Right lobe of liver (tissue), 6 donors: Measurements from ENCODE around the gene UBE2R2. TPM values are rescaled to one million over a fixed set of nuclear protein-coding genes. Genes with fewer than 3 reads are reported as not detected.
"Not testable (repeated sequence)": the region's sequence is repeated elsewhere in the genome, so short reads cannot be mapped to it uniquely, and the experiment has no call there.

Experiments used
- ATAC-seq, 4 donors: fragments of 200-7000 bp; cut with Tn5 transposase; one replicate each; pipeline ENCODE4 v1.9.1; 2020; ENCODE audit warnings: mild to moderate bottlenecking in 4 of 4, moderate library complexity in 4 of 4
- DNase-seq, 3 donors: peaks; one replicate each; pipeline ENCODE4 v3.0.0-alpha.2; 2020
- H3K27ac ChIP-seq, 3 donors: fragments of 200-600 bp; one replicate each; pipeline ENCODE4 v1.8.0; 2022
- H3K27me3 ChIP-seq, 2 donors: fragments of 200-600 bp; one replicate each; pipeline ENCODE4 v1.8.0; 2022
- H3K36me3 ChIP-seq, 4 donors: fragments of 200-600 bp; sonication (generic) in 1 of 4; one replicate each; pipeline versions ENCODE4 v1.5.1 to v1.8.0; 2017 to 2022; ENCODE audit warnings: control low read depth in 1 of 4
- H3K4me1 ChIP-seq, 4 donors: fragments of 200-600 bp; sonication (generic) in 1 of 4; one replicate each; pipeline versions ENCODE4 v1.5.1 to v1.8.0; 2017 to 2022; ENCODE audit warnings: control low read depth in 1 of 4
- H3K4me3 ChIP-seq, 3 donors: fragments of 200-600 bp; one replicate each; pipeline ENCODE4 v1.8.0; 2022
- H3K9me3 ChIP-seq, 4 donors: fragments of 200-600 bp; sonication (generic) in 1 of 4; one replicate each; pipeline versions ENCODE4 v1.5.1 to v1.8.0; 2017 to 2022; ENCODE audit warnings: control low read depth in 1 of 4
- CTCF ChIP-seq, 4 donors: fragments of 200-600 bp in 3 of 4; fragments of 450-650 bp in 1 of 4; IDR thresholded peaks; one replicate each; pipeline versions ENCODE4 v1.5.1 to v1.8.0; 2016 to 2022; ENCODE audit warnings: antibody characterized with exemption in 4 of 4, mild to moderate bottlenecking in 2 of 4
- POLR2A ChIP-seq: fragments of 450-650 bp; IDR thresholded peaks from one replicate; pipeline ENCODE4 v1.6.1; 2017; ENCODE audit warnings: antibody characterized with exemption, mild to moderate bottlenecking
- WGBS: methylation state at CpG from one replicate; pipeline ENCODE4 v1.1.6; 2018; ENCODE audit warnings: low coverage, low lambda C conversion rate; ENCODE audit not compliant: insufficient coverage; ENCODE audit errors: missing lambda C conversion rate; 5-methylcytosine and 5-hydroxymethylcytosine counted together
- intact Hi-C, 2 donors: fragments of 100-400 bp; cut with DNase I; formaldehyde crosslinking; loops; one replicate each; pipeline versions ENCODE4 v1.11.2 to v1.14.1; 2022
- long read RNA-seq: library from polyadenylated mRNA; unstranded; transcript quantifications from one replicate; pipeline ENCODE4 v2.0.0, GENCODE V29; 2019
- total RNA-seq, 6 experiments: library from RNA; depleted of rRNA in 2 of 6; stranded (reverse); fragments of >200 nt in 2 of 6; fragmentation: NEBNext Ultra II Directional in 3 of 6; extraction: Animal tissue kit (Norgen Biotek cat#: 25700) in 3 of 6; gene quantifications; one replicate each; pipeline versions ENCODE4 v1.1.0 to v1.2.4, GENCODE V29; 2016 to 2023
- donor health status: DM: no; HTN: yes; CAD: no.
- donor health status: DM: no; HTN: no; CAD: no.
- donor health status: DM: no; HTN: no; CAD: no.
- donor health status: DM: no; HTN: yes; CAD: no.
- donor health status: DM: no; HTN: yes; CAD: no.

Gene UBE2R2, protein sequence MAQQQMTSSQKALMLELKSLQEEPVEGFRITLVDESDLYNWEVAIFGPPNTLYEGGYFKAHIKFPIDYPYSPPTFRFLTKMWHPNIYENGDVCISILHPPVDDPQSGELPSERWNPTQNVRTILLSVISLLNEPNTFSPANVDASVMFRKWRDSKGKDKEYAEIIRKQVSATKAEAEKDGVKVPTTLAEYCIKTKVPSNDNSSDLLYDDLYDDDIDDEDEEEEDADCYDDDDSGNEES
- 10 to 100 TPM; 21.1 to 27.4 (median 21.8) TPM for total RNA-seq
- long read RNA-seq, full-length matches to known transcripts, result 3 of 5 reads
- long read RNA-seq, partial matches to known transcripts, result 0 of 5 reads
- long read RNA-seq, other reads (novel, unspliced or antisense), result 2 of 5 reads

DNA sequence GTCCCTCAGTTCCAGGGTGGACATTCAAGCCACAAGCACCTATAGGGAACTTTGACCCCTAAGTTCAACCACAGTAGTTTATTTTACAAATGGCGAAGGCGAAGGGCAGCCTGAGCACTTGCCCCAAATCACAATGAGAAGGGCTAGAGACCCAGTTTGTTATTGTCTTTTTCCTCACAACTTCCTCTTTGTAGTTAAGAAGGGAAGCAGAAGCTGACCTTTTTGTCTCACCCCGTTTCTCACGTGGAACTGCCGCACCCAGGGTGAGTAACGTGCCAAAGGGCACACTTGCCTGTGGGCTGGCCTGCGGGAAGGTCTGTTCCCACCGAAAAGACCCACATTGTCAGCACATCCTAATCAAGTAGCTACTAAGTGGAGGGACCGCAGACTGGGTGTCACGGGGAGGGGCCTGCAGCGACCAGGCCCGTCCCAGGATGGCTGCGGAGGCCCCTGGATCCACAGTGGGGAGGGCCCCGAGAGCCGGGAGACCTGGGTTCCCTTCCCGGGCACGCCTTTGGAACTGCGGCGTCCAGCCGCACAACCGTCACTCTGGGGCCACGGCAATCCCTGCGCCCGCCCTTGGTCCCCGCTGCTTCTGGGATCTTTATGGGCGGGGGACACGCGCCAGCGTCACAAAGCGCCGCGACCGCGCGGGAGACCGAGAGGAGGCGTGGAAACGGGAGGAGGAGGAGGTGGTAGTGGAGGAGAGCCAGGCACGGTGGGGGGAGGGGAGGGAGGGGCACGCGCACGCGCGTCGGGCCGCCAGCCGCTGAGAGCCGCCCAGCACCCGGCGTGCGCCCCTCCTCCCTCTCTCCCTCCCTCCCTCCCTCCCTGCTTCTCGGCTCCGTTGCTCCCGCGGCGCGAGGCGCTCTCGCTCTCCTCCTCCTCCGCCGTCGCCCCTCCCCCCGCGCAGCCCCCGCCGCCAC, at the start of gene UBE2R2:
TSS of gene UBE2R2 (plus strand) at position 834 of the 926 bp plus-strand sequence. CDS start 598 bp downstream, outside the sequence.
- TF ChIP-seq CTCF (IDR thresholded peaks at IDR 0.05), result no peak
- peak; percentile 93 for TF ChIP-seq POLR2A
- WGBS, result under 1% methylated on average over 37 of the region's 66 CpGs
- Histone ChIP-seq H3K27me3 (no peaks in the 10 kb centered on the region), H3K4me3 (peak within 1 kb of the TSS; percentile 90 to 92 (median 91)), H3K4me1 (peaks cover 0 to 37% (median 16%) of the 10 kb centered on the region in 4 donors), H3K9me3 (no peaks in the 10 kb centered on the region), H3K27ac (peak within 1 kb of the TSS; percentile 98), H3K36me3 (no peaks in the 10 kb centered on the region)
- DNase-seq (peak; percentile 94 to 97 (median 96)), ATAC-seq (peak; percentile 79 to 90 (median 86))
- intact Hi-C loops, result loop anchor here in 1 of 2 donors (5.0 kb wide), 1 partner anchor 36 kb away; no protein-coding TSS in a partner anchor

DNA sequence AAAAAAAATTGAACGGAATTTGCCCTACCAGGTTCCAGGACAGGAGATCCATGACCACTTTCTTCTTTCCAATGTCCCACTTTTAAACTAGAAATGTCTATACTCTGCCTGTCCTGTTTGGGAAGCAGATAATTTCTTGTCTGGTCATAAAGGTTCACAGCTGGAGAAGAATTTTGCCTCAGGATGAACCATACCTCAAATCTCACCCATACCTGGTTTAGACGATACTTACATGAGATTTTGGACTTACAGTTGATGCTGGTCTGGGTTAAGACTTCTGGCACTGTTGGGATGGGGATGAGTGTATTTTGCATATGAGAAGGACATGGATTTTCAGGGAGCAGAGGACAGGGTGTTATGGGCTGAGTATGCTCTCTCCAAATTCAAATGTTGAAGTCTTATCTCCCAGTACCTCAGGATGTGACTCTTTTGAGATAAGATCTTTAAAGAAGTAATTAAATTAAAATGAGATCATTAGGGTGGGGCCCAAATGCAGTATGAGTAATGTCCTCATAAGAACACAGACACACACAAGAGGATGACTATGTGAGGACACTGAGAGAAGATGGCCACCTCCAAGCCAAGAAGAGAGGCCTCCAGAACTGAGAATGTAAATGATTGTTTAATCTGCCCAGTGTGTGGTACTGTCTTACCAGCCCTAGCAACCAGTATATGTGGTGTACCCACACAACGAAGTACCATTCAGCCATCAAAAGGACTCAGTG, 46.6 kb upstream of the UBE2R2 start:
- H3K4me1 ChIP-seq, H3K27me3 ChIP-seq, H3K36me3 ChIP-seq, intact Hi-C loops, H3K27ac ChIP-seq, DNase-seq, H3K4me3 ChIP-seq, ATAC-seq, H3K9me3 ChIP-seq: not testable (repeated sequence)
- 90% methylated on average over 2 of the region's 3 CpGs for WGBS

DNA sequence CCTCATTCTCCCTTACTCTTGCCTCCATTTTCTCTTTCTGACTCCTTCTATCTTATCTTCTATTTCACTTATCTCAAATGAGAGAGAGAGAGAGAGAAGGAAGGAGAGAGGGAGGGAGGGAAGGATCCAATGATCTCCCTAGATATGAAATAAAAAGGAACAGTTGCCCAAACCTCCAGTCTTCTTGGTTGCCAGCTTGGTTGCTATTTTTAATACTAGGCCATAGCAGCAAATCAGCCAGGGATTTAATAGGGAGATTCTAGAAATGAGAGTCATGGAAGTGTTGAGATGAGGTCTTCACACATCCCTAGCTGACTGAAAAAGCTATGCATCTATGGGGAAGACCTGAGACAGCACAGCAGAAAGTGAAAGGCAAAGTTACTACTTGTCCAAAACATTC, 43.8 kb upstream of the UBE2R2 start:
- H3K27ac ChIP-seq, DNase-seq, intact Hi-C loops, H3K9me3 ChIP-seq, ATAC-seq, H3K36me3 ChIP-seq, H3K4me3 ChIP-seq, H3K4me1 ChIP-seq, H3K27me3 ChIP-seq: not testable (repeated sequence)

GRCh38 chr9:33774074-33774659, 42.8 kb upstream of the UBE2R2 start:
- DNase-seq, H3K27ac ChIP-seq, H3K9me3 ChIP-seq, H3K27me3 ChIP-seq, intact Hi-C loops, ATAC-seq, H3K4me3 ChIP-seq, H3K36me3 ChIP-seq, H3K4me1 ChIP-seq: not testable (repeated sequence)
- WGBS, result 68% methylated on average over 5 of the region's 5 CpGs

- TF ChIP-seq CTCF (IDR thresholded peaks at IDR 0.05) (no peak), POLR2A (no peak)
- Histone ChIP-seq H3K9me3 (no peaks in the 10 kb centered on the region), H3K27me3 (no peaks in the 10 kb centered on the region), H3K36me3 (no peaks in the 10 kb centered on the region), H3K4me1 (no peaks in the 10 kb centered on the region), H3K27ac (no peak overlapping the region), H3K4me3 (no peak overlapping the region)
- intact Hi-C loops, result no loop called here
- ATAC-seq (no peak), DNase-seq (no peak)
Observed at GRCh38 chr9:33776578-33776977, 40.4 kb upstream of the UBE2R2 start.
